ENCODE measurements around the gene PEG3.

Gene PEG3

GRCh38 chr19:56874530-56874929 lies 34.0 kb upstream of the PEG3 start:
- no peak for DNase-seq (ENCODE audit: low read depth)
- no peak for TF ChIP-seq CTCF (IDR thresholded peaks at IDR 0.05; ENCODE audit: low read depth, low read length, missing control alignments)
- no peak overlapping the region for H3K4me3 ChIP-seq (ENCODE audit: low read depth, low read length)
- in situ Hi-C loops (cut with HindIII; ENCODE audit: low sequenced_read_pairs): no loop called here

- DNase-seq (ENCODE audit: low read depth): no peak
- TF ChIP-seq CTCF (IDR thresholded peaks at IDR 0.05; ENCODE audit: low read depth, low read length, missing control alignments): no peak
- H3K4me3 ChIP-seq (ENCODE audit: low read depth, low read length): no peak overlapping the region
- in situ Hi-C loops (cut with HindIII; ENCODE audit: low sequenced_read_pairs): no loop called here
Measured at GRCh38 chr19:56873493-56873892, 33.0 kb upstream of the PEG3 start.

- H3K4me3 ChIP-seq (ENCODE audit: low read depth, low read length): no peak overlapping the region
- in situ Hi-C loops (cut with HindIII; ENCODE audit: low sequenced_read_pairs): no loop called here
- no peak for DNase-seq (ENCODE audit: low read depth)
- no peak for TF ChIP-seq CTCF (IDR thresholded peaks at IDR 0.05; ENCODE audit: low read depth, low read length, missing control alignments)
Measured at GRCh38 chr19:56869886-56870285, 29.4 kb upstream of the PEG3 start.

- H3K4me3 ChIP-seq (ENCODE audit: low read depth, low read length): no peak overlapping the region
- no peak for TF ChIP-seq CTCF (IDR thresholded peaks at IDR 0.05; ENCODE audit: low read depth, low read length, missing control alignments)
- in situ Hi-C loops (cut with HindIII; ENCODE audit: low sequenced_read_pairs): no loop called here
- DNase-seq (ENCODE audit: low read depth): no peak
Measured at GRCh38 chr19:56868446-56868845, 27.9 kb upstream of the PEG3 start.

GRCh38 chr19:56866538-56866937 lies 26.0 kb upstream of the PEG3 start:
- DNase-seq (ENCODE audit: low read depth): no peak
- TF ChIP-seq CTCF (IDR thresholded peaks at IDR 0.05; ENCODE audit: low read depth, low read length, missing control alignments): no peak
- no peak overlapping the region for H3K4me3 ChIP-seq (ENCODE audit: low read depth, low read length)
- in situ Hi-C loops (cut with HindIII; ENCODE audit: low sequenced_read_pairs): no loop called here

- H3K4me3 ChIP-seq (ENCODE audit: low read depth, low read length): no peak overlapping the region
- in situ Hi-C loops (cut with HindIII; ENCODE audit: low sequenced_read_pairs): no loop called here
- DNase-seq (ENCODE audit: low read depth): no peak
- TF ChIP-seq CTCF (IDR thresholded peaks at IDR 0.05; ENCODE audit: low read depth, low read length, missing control alignments): no peak
Measured at GRCh38 chr19:56864443-56865125, 24.1 kb upstream of the PEG3 start.

Measured in astrocyte of the cerebellum (primary cell).